Fibroblast of skin of right quadriceps (primary cell): Measurements from ENCODE around the gene LRIG1.

Experiments used
- DNase-seq: peaks from one replicate; pipeline ENCODE4 v3.0.0-alpha.2; 2013

Gene LRIG1

GRCh38 chr3:66399529-66400232 lies 101.1 kb downstream of the LRIG1 start:
- DNase-seq: no peak

DNA sequence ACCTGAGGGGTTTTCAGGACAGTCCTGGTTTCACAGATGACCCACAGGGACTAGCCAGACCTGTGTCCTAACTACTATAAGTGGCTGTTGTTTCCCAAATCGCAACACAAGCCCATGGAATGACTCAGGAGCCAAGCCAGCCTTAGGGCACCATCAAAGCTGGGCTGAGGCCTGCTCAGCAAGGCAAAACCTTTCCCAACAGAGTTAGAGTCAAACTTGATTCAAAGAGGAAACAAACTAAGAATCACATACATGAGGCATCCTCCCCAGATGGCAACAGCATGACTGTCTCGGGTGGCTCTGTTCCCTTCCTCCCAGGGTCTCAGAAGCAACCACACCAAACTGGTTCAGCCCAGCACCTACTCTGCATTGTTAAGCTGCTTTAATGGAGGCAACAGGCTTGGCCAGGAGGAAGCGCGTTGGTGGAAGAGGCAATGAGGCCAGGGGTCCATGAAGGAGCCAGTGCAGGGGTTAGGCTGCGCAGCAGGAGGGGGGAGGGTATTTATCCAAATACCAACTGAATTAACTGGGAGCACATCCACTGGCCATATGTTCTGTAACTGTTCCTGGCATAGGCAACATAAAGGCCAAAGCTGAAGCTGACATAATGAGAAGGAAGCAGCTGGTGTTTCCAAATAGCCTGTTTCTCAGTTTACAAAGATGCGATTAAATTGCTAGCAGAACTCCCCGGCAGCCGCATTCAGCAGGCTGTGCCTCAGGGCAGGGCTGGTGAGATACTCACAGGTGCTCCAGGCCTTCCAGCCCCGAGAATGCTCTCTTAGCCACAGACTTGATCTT lies 102.4 kb downstream of the LRIG1 start:
- peak; percentile 25 for DNase-seq

- DNase-seq: peak; percentile 39
These were observed 103.1 kb downstream of the LRIG1 start for GRCh38 chr3:66397745-66398144.

DNA sequence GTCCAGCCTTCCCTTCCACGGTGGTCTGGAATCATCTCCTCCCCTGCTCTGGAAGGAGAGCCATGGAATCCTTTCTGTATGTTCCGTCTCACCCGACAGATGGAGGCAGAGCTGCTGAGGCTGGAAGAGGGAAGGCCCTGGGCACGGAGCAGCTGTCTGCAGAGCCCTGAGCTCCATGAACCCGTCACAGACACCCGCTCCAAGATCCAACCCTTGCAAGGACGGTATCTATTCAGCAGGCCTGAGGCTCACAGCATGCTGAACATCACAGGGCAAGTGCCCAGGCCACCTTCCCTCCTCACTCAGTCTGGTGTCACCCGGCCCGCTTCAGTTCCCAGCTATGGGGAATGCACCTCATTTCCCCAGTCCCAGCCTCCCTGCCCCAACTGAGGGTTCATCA lies 103.9 kb downstream of the LRIG1 start:
- no peak for DNase-seq

GRCh38 chr3:66396161-66396760 lies 104.6 kb downstream of the LRIG1 start:
- no peak for DNase-seq

DNA sequence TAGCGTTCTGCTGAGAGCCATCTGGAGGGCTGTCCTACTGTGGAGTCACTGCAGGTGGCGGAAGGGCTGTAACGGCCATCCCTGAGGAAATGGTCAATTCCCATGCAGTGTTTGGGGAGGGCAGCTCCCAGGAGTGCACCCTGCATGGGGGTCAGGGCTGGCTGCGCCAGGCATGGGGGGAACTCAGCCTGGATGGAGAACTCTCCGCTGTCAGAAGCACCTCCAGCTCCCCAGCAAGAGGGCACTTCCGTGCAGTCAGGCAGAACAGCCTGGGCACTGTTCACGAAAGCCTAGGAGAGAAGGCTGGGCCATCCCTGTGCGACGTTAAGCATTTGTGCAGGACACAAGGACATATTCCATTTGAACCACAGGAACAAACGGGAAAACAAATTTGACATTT lies 105.2 kb downstream of the LRIG1 start:
- no peak for DNase-seq

DNA sequence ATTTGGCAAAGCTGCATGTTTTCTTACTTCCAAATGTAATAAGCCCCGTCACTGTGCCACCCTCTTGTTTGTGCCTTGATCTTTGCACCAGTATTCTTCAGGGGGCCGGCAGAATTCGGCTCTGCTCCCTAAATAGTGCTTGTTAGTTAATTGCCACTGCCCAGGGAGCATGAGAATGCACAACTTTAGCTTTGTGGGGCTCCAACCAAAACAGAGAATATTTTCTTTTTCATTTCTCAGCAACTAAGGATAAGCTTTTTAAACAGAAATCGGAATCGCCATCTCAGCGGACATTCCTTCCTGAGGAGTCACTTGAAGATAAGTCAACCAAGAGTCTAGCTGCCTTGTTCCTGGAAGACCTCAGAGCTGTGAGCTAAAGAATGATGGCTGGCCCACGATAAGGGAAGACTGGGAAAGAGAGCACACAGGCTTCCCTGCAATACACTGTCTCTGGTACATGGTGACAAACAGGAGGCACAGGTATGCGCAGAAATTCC lies 106.0 kb downstream of the LRIG1 start:
- DNase-seq: peak; percentile 38

- no peak for DNase-seq
These were observed 106.6 kb downstream of the LRIG1 start for GRCh38 chr3:66394019-66394752.

GRCh38 chr3:66393333-66394005 lies 107.4 kb downstream of the LRIG1 start:
- peak; percentile 58 for DNase-seq

- no peak for DNase-seq
These were observed 107.9 kb downstream of the LRIG1 start for GRCh38 chr3:66392966-66393332.

DNA sequence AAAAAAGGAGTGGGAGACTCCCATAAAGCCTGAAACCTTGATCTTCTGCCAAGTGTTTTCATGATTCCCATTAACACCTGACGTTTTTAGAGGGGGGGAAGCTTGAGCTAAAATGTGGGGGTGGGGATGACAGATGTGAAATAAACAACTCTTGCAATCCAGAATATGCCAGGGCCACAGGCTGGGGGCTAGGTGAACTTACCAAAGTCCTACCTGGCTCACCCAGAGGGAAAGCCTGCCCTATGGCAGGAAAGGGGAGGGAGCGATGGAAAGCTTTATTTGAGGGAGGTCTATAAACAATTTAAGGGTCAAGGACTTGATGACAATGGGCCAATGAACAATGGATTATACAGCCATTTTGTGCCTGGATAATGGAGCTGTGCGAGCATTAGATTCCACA lies 108.3 kb downstream of the LRIG1 start:
- DNase-seq: no peak

DNA sequence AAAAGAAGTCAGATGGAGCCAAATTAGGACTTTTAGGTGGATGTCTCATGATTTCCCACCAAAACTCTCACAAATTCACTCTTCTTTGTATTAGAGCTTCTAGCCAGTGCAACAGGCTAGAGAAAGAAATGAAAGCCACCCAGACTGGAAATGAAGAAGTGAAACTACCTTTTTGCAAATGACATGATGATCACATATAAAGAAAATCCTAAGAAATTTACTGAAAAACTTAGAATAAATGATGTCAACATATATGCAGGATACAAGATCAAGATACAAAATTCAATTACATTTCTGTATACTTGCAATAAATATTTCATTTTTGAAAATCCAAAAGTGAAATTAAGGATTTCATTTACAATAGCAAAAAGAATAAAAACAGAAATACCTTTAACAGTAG lies 110.8 kb downstream of the LRIG1 start:
- no peak for DNase-seq

DNA sequence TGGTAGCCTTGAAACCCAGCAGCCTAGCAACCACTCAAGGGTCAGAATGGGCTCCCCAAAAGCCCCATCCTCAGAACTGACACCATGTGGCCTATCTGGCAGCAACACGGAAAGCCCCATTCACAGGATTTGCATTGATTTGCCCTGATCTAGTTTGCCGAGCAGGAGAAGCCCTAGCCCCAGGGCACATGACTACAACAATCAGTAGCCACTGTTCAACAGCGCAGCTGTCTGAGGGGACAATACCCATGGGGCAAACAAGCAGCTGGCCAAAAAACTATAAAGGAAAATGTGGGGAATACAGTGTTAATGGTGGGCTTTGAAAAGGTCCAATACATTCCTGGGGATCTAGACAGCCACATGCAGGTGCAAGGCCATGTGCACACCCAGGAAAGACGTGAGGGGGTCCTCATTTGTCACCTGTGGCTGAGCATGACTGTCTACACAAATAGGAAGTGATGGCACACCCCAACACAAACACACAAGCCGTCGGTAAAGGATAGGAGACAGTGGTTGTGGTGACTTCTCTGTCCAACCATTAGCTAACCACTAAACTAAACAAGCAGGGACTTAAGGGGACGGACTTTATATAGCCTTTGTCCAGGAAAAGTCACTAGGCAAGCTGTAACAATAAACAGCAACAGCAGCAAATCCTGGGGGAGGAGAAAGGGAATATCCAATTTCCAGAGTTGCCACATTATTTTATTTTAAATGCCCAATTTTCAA lies 113.7 kb downstream of the LRIG1 start:
- DNase-seq: no peak

DNA sequence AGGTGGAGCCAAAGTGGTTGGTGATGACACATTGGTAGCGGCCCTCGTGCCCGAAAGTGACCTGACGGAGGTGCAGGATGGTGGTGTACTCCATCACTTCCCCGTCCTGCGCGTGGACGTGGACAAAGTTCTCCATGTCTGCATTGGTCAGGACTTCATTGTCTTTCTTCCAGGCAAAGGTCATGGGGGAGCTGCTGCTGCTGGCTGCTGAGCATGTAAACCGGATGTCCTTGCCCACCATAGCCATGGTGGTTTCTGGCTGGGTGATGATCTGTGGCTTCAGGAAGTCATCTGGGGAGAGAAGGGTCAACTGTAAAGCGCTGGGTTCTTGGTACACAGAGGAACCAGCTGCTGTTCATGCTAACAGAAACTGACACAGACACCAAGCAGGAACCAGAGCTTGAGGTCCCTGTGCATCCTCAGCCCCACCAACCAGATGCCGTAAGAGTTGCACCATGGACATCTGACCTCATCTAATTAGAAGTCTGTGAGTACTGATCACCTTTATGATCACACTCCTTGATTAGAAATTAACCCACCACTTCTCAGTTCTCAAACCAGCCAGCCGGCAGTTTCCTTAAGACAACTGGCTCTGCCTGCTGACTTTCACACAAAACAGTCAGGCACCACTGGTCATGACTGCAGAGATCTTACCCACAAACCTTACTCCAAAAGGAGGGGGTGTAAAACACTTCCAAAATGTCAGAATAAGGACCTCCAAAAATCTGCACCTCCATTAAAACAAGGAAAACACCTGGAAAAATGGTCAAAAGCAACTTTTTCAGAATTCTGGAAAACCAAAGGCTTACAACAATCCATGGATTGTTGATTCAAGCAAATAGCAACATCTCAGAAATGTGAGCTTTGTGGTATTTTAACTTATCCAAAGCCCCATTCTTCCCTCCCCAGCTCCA lies 114.6 kb downstream of the LRIG1 start:
- DNase-seq: no peak

- no peak for DNase-seq
These were observed 115.8 kb downstream of the LRIG1 start for GRCh38 chr3:66385066-66385465.

DNA sequence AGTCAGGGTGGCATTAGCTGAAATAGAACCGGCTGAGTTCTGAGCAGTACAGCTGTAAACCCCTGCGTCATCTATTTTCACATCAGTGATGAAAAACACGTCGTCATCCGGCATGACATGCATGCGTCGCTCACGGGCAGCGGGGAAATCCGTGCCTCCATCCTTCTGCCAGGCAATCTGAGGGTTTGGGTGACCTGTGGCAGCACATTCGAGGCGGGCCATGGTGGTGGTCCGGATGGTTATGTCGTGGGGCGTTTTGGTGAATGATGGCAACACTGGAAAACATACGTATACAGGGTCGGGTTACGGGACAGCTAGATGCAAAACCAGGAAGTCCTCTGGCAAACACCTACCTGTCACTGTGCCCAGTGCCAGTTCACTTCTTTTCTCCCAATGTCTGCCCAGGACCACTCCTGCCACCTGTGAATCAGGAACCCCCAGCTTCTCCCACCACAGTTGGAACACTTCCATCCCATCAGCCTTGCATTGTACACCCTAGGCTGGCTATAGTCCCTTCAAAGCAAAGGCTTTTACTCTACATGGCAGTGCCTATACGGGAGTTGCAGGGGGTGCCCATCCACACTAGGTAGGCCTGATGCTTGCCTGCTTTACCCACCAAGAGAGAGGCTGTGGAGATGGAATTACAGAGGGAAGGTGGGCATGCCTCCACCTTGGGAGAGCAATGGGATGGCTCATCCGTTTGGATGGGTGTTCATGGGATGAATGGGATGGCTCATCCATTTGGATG lies 116.7 kb downstream of the LRIG1 start:
- no peak for DNase-seq

- no peak for DNase-seq
These were observed 117.8 kb downstream of the LRIG1 start for GRCh38 chr3:66383023-66383422.

DNA sequence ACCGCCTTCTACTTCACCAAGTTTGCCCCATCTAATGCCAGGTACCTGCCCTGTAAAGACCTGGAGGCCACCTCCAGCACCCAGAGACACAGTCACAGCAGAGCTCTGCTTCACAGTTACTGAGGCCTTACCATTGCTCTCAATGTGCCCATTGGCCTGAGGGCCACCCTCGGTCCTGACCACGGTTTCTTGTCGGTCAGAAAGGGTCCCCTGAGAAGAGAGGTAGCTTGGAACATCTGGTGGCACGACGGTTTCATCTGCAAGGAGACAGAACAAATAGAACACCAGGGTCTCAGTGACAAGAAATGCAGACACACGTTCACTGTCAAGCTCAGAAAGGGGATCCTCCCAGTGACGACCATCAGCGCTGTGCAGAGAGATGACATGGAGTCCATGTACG lies 118.7 kb downstream of the LRIG1 start:
- no peak for DNase-seq

GRCh38 chr3:66381626-66382025 lies 119.2 kb downstream of the LRIG1 start:
- DNase-seq: no peak
